ENCODE results near the gene MICAL3. TPM values are rescaled to one million over a fixed set of nuclear protein-coding genes. Genes with fewer than 3 reads are reported as not detected.

The MICAL3 gene
- polyA plus RNA-seq, 3 donors, result 0.23 to 0.84 TPM; not detected in 1

- no peak overlapping the region for H3K4me3 ChIP-seq (replicated peaks in 1 of 3; ENCODE audit: low read depth in 2 of 3, low read length in 3 of 3)
- H3K36me3 Mint-ChIP-seq, result no peaks in the 10 kb centered on the region
- TF ChIP-seq CTCF (IDR thresholded peaks at IDR 0.05), result no peak
- H3K27me3 ChIP-seq (ENCODE audit: control insufficient read depth in 2 of 2, insufficient read depth in 2 of 2, low read length in 2 of 2), result no peaks in the 10 kb centered on the region
- no peak overlapping the region for H3K27ac ChIP-seq (ENCODE audit: low read depth in 1 of 2, low read length in 2 of 2)
- intact Hi-C loops (cut with micrococcal nuclease), result no loop called here
- H3K4me2 ChIP-seq (replicated peaks; ENCODE audit: extremely low read depth, low read length, poor library complexity, severe bottlenecking), result no peak overlapping the region
- no peaks in the 10 kb centered on the region for H3K9me3 Mint-ChIP-seq
- no peak overlapping the region for H3K9ac ChIP-seq (ENCODE audit: insufficient read depth, low read length, poor library complexity, severe bottlenecking)
- H3K4me1 Mint-ChIP-seq, result no peaks in the 10 kb centered on the region
- 95% methylated on average over 9 of the region's 11 CpGs for WGBS (ENCODE audit: insufficient coverage)
- no peaks in the 10 kb centered on the region for H3K79me2 ChIP-seq (ENCODE audit: insufficient read depth, low read length)
- peaks cover 0 to 4% (median 0%) of the 10 kb centered on the region in 3 donors for H3K27me3 Mint-ChIP-seq (ENCODE audit: low read depth in 3 of 3)
- H3K4me3 Mint-ChIP-seq, result no peak overlapping the region
- no peaks in the 10 kb centered on the region for H3K36me3 ChIP-seq (replicated peaks in 1 of 2; ENCODE audit: control insufficient read depth in 1 of 2, insufficient read depth in 2 of 2, low read length in 2 of 2)
- no peak overlapping the region for H3K27ac Mint-ChIP-seq
- H3K4me1 ChIP-seq (ENCODE audit: control insufficient read depth in 1 of 2, insufficient read depth in 2 of 2, low read length in 2 of 2), result no peaks in the 10 kb centered on the region
- H2AFZ ChIP-seq (ENCODE audit: insufficient read depth, low read depth, low read length, poor library complexity, severe bottlenecking), result no peak overlapping the region
- DNase-seq, result no peak
- no peaks in the 10 kb centered on the region for H3K9me3 ChIP-seq (replicated peaks in 1 of 2; ENCODE audit: control insufficient read depth in 1 of 2, insufficient read depth in 1 of 2, low read length in 2 of 2)
- no peaks in the 10 kb centered on the region for H4K20me1 ChIP-seq (ENCODE audit: insufficient read depth, low read length)
Measured at GRCh38 chr22:17969701-17970113, 54.7 kb downstream of the MICAL3 start.

GRCh38 chr22:17968126-17968525, 56.2 kb downstream of the MICAL3 start:
- H3K9me3 Mint-ChIP-seq, result no peaks in the 10 kb centered on the region
- no peak overlapping the region for H3K27ac Mint-ChIP-seq
- H3K27me3 ChIP-seq (ENCODE audit: control insufficient read depth in 2 of 2, insufficient read depth in 2 of 2, low read length in 2 of 2), result no peaks in the 10 kb centered on the region
- H3K27ac ChIP-seq (ENCODE audit: low read depth in 1 of 2, low read length in 2 of 2), result no peak overlapping the region
- no peak overlapping the region for H2AFZ ChIP-seq (ENCODE audit: insufficient read depth, low read depth, low read length, poor library complexity, severe bottlenecking)
- H3K36me3 ChIP-seq (replicated peaks in 1 of 2; ENCODE audit: control insufficient read depth in 1 of 2, insufficient read depth in 2 of 2, low read length in 2 of 2), result no peaks in the 10 kb centered on the region
- no peak for DNase-seq
- H3K27me3 Mint-ChIP-seq (ENCODE audit: low read depth in 3 of 3), result no peaks in the 10 kb centered on the region
- H3K9me3 ChIP-seq (replicated peaks in 1 of 2; ENCODE audit: control insufficient read depth in 1 of 2, insufficient read depth in 1 of 2, low read length in 2 of 2), result no peaks in the 10 kb centered on the region
- no peaks in the 10 kb centered on the region for H4K20me1 ChIP-seq (ENCODE audit: insufficient read depth, low read length)
- H3K4me3 ChIP-seq (replicated peaks in 1 of 3; ENCODE audit: low read depth in 2 of 3, low read length in 3 of 3), result no peak overlapping the region
- intact Hi-C loops (cut with micrococcal nuclease), result no loop called here
- H3K36me3 Mint-ChIP-seq, result no peaks in the 10 kb centered on the region
- 98% methylated on average over 9 of the region's 12 CpGs for WGBS (ENCODE audit: insufficient coverage)
- no peaks in the 10 kb centered on the region for H3K4me1 ChIP-seq (ENCODE audit: control insufficient read depth in 1 of 2, insufficient read depth in 2 of 2, low read length in 2 of 2)
- H3K9ac ChIP-seq (ENCODE audit: insufficient read depth, low read length, poor library complexity, severe bottlenecking), result no peak overlapping the region
- H3K4me3 Mint-ChIP-seq, result no peak overlapping the region
- no peak overlapping the region for H3K4me2 ChIP-seq (replicated peaks; ENCODE audit: extremely low read depth, low read length, poor library complexity, severe bottlenecking)
- TF ChIP-seq CTCF (IDR thresholded peaks at IDR 0.05), result no peak
- no peaks in the 10 kb centered on the region for H3K4me1 Mint-ChIP-seq
- no peaks in the 10 kb centered on the region for H3K79me2 ChIP-seq (ENCODE audit: insufficient read depth, low read length)

Data from CD14-positive monocyte (primary cell).